GM19023 (cell line): ENCODE measurements around the gene RNU1-3.
A peak's percentile ranks its signal among the peaks of the same experiment; 100 is the strongest.
"Not testable (repeated sequence)": the region's sequence is repeated elsewhere in the genome, so short reads cannot be mapped to it uniquely, and the experiment has no call there.

ENCODE experiments used
- ATAC-seq: cut with Tn5 transposase; IDR thresholded peaks from one replicate; pipeline ENCODE4 v1.9.1; 2021; ENCODE audit warnings: mild to moderate bottlenecking, moderate library complexity; ENCODE audit not compliant: unreplicated experiment

The RNU1-3 gene

DNA sequence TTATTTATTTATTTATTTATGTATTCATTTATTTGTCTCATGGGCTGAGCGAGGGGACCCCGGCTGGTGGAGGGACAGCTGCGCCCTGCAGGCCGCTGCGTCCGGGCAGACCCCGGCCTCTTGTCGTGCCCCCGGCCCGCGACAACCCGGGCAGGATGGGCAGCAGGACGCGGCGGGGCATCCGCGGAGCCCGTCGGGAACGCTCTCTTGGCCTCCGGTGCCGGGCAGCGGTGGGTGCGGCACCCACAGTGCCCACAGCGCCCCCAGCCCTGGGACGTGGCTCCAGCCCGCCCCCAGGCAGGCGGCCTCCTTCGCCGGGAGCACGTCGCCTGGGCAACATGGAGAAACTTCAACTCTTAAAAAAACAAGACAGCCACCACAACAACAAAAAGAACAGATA lies 8.5 kb downstream of the RNU1-3 start:
- not testable (repeated sequence) for ATAC-seq

DNA sequence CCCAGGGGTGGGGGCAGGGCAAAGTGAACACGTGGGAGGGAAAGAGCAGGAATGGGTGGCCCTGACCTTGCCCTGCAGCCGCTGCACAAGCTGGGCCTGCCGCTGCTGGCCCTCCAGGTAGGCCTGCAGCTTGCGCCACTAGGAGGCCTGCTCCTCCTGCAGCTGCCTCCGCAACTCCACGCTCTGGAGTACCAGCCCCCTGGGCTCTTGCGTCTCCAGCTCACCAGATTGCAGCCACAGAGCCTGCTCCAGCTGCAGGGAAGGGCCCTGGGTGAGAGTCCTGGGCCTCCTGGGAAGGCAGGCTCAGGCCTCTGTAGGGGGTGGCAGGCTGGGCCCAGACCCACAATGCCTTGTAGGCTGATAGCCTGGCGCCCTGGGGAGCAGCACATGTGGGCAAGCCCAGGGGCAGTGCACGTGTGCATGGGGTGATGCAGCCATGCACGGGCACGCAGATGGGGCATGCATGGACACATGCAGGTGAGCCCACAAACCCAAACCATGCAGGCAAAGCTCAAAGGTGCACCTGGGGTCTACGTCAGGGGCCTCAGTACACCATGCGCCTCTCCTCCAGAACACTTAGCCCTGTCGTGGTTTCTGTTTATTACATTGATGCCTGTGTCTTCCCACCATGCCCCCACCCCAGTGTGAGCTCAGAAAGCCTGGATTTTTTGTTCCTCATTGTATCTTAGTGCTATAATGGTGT lies 9.6 kb downstream of the RNU1-3 start:
- not testable (repeated sequence) for ATAC-seq

DNA sequence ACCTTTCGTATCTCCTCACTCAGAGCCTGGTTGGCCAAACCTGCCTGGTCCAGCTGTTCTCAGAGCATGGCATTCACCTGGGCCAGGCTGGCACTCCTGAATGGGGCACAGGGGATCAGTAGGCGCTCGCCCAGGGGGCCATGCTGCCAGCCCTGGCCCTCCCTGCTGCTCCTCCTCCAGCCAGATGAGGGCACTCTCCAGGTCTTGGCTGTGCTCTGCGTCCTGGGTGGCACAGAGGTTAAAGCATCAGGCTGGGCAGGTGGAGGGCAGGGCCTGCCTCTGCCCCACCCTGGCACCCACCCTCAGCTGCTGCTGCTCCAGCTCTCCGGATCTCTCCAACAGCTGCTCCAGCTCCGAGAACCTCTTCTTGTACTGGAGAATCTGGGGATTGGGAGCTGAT lies 10.2 kb downstream of the RNU1-3 start:
- not testable (repeated sequence) for ATAC-seq

DNA sequence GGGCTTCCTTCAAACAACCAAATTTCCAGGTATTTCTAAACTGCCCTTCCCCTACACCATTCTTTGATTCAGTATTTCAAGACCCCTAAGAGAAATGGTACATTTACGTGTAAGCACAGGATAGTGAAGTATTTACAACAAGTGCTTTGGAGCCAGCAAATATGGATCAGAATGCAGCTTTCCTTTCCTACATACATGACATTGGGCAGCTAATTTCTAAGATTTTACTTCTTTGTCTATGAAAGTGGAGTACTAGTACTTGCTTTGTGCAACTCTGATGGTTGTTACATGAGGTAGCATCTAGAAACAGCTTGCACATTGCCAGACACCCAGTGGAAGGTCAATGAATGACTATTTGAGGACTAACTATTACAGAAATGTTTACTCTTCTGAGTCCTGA lies 15.2 kb downstream of the RNU1-3 start:
- ATAC-seq: not testable (repeated sequence)

DNA sequence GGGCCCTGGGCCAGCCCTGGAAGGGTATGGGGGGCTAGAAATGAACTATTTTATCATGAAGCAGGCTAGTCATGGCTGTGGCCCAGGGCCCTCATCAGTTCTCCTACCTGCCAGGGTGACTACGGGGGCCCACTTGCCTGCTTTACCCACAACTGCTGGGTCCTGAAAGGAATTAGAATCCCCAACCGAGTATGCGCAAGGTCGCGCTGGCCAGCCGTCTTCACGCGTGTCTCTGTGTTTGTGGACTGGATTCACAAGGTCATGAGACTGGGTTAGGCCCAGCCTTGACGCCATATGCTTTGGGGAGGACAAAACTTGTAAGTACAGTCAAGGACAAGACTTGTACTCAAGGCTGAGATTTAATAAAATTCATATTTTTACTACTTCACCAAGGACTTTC lies 16.8 kb downstream of the RNU1-3 start:
- not testable (repeated sequence) for ATAC-seq

DNA sequence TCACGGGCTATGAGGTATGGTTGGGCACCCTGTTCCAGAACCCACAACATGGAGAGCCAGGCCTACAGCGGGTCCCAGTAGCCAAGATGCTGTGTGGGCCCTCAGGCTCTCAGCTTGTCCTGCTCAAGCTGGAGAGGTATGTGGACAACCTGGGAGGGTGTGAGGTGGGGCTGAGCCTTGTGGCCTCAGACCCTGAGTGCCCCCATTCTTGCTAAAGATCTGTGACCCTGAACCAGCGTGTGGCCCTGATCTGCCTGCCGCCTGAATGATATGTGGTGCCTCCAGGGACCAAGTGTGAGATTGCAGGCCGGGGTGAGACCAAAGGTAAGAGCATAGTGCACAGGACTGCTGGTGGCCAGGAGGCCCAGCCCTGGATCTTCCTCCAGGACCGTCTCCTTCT lies 17.4 kb downstream of the RNU1-3 start:
- not testable (repeated sequence) for ATAC-seq

DNA sequence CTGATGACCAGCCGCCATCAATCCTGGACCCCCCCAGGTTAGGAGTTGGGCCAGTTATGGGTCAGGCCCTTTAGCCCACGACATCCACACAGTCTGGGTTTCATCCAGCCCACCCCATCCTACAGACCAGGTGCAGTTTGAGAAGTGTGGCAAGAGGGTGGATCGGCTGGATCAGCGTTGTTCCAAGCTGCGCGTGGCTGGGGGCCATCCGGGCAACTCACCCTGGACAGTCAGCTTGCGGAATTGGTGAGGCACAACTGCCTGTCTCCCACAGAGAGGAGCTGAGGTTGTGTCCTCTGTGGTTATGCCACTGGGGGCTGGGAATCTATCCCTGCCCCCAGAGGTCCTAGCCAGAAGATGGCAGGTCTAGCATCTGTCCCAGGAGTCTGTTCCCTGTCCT lies 18.0 kb downstream of the RNU1-3 start:
- not testable (repeated sequence) for ATAC-seq

DNA sequence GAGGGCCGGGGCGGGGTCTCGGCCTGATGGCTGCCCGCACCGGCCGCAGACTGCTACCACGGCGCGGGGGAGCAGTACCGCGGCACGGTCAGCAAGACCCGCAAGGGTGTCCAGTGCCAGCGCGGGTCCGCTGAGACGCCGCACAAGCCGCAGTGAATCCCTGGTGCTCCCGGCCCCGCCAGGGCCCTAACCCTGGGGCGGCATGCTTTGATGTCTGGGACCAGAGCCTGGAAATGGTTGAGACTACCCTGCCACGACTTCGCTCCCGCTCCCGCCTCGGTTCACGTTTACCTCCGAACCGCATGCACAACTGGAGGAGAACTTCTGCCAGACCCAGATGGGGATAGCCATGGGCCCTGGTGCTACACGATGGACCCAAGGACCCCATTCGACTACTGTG lies 18.5 kb downstream of the RNU1-3 start:
- ATAC-seq: not testable (repeated sequence)

DNA sequence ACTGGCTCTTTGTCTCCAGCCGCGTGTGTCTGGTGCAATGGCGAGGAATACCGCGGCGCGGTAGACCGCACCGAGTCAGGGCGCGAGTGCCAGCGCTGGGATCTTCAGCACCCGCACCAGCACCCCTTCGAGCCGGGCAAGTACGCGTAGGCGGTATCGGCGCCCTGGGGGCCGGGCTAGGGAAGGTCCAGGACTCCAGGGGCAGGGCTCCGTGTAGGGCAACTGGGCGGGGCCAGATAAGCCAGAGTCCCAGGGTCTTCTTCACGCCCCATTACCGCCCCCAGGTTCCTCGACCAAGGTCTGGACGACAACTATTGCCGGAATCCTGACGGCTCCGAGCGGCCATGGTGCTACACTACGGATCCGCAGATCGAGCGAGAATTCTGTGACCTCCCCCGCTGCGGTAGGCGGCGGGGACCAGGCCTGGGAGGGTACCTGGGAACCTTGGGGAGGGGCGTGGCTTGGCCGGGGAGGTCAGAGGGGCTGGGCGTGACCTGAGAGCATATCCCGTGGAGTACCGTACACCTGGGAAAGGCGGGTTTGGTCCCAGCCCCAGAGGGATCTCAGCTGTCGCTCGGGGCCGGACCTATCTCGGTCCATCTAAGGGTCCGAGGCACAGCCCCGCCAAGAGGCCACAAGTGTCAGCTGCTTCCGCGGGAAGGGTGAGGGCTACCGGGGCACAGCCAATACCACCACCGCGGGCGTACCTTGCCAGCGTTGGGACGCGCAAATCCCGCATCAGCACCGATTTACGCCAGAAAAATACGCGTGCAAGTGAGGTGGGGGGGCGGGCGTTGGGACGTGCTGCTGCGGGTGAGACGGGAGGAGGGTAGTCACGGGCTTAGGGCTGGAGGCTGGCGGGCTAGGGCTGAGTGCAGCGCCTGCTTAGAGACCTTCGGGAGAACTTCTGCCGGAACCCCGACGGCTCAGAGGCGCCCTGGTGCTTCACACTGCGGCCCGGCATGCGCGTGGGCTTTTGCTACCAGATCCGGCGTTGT lies 19.3 kb downstream of the RNU1-3 start:
- not testable (repeated sequence) for ATAC-seq

DNA sequence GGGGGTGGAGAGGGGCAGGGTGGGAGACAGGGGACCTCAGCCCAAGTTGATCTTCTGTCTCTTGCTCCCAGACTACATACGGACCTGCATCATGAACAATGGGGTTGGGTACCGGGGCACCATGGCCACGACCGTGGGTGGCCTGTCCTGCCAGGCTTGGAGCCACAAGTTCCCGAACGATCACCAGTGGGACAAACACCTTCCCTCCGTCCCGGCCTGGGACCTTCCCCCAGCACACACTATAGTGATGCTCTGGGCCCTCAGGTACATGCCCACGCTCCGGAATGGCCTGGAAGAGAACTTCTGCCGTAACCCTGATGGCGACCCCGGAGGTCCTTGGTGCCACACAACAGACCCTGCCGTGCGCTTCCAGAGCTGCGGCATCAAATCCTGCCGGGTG lies 20.0 kb downstream of the RNU1-3 start:
- ATAC-seq: not testable (repeated sequence)

DNA sequence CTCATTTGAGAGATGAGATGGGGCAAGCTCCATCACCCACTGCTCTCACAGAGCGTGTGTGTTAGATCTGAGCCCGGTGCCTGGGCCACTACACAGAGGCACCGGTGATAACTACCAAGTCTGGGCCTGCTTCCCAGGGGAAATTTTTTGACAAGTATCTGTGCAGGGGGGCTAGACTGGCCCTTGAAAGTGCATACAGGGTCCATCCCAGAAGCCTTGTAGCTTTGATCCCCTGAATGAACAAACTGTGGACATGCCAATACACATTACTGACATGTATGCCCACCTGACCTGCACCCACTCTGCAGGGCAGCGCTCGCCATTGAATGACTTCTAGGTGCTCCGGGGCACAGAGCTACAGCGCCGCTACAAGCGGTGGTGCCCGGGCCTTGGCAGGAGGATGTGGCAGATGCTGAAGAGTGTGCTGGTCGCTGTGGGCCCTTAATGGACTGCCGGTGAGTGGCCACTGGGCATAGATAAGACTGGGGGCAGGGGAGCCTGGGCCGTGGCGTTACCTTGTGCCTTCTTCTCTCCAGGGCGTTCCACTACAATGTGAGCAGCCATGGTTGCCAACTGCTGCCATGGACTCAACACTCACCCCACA lies 20.6 kb downstream of the RNU1-3 start:
- not testable (repeated sequence) for ATAC-seq

DNA sequence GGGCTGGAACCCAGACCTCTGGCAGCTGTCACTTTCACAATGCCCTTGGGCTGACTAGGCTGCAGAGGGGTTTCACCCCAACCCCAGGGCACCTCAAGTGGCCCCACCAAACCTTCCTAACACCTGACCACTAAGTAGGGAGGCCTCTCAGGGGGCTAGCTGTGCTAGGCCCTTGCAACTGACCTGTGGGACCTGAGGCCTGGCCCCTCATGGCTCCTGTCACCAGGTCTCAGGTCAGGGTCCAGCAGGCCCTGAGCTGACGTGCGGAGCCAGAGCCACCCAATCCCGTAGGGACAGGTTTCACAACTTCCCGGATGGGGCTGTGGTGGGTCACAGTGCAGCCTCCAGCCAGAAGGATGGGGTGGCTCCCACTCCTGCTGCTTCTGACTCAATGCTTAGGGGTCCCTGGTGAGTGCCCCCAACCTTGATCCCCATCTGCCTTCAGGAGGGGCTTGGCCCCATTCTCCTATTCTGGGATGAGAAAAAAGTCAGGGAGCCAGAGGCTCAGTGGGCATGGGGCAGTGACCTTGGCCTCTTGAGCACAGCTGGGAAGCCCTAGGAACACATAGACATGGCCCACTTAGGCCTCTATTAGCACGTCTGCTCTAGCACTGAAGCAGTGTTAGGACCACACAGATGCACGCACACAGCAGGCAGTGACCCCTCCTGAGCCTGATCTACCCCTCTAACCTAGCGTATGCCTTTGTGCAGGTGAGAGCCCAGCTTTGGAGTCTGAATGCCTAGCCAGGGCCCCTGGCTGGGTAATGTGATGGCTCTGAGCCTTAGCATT lies 21.3 kb downstream of the RNU1-3 start:
- peak; percentile 5 for ATAC-seq

DNA sequence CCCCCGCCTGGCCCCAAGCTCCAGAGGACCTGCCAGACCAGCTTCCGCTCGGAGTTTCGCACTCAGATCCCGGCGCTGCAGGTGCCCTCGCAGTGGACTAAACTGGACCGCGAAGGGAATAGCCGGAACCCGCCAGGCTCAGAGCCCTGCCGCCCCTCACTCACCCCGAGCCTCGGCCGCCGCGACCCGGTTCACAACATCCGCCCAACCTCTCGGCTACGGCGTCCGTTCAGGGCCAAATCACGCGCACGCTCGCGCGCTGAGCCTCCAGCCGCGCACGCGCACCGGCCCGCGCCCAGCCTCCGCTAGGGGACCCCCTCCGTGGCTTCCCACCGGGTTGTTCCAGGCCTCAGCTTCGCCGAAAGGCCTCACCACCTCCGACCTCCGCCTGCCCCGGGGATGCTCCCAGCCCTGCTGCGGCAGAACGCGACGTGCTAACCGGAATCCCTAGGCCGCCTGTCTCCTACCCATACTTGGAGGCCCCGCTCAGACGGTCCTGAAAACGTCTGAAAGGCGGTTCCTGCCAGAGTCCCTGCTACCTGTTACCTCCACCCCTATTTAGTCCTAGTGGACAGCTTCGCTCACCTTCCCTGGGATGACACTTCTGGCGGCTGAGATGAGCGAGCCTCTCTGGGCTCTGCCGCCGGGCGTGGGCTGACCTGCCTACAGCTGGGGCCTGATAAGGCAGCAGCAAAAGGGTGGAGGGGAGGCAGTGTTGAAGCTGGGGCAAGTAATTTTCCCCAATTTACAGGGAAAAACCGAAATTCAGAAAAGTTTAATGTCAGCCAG lies 22.1 kb downstream of the RNU1-3 start:
- peak; percentile 71 for ATAC-seq

DNA sequence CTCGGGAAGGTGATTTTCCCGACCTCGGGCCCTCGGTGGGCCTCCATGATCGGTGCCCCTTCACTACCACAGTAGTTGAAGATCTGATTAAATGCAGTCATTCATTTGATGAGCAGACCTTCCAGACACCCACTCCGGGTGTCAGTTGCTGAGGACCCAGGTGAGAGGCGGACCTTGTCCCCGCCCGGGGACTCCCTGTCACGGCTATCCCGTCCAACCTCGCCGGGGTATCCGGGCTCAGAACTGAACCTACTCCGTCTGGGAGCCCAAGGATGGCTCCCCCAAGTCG lies 22.6 kb downstream of the RNU1-3 start:
- peak; percentile 31 for ATAC-seq

DNA sequence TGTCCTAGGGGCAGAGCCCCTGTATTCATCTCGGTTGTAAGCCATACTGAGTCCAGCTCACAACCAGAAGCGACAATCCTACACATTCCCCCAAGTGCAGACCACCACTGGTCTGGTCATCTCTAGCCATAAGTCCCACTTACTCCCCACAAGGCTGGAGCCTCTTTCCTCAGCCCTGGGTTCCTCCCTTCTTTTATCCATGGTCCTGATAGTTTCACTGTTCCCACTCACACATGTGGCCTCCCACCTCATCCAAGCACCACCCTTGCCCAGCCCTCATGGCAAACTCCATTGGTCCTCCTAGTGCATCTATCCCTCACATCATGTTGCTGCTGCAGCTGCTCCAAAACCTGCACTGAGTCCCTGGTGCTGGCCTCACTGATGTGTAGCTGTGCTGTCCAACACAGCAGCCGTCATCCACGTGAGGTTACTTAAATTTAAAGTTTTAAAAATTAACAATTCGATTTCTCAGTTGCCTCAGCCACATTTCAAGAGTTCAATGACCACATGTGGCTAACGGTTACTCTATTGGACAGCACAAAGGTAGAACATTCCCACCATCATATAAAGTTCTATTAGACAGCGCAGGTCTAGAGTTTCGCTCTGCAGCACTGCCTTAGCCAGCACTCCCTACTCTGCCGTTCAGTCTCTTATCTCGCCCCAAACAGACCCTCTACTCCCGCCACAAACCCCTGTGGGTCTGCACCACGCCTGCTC lies 23.1 kb downstream of the RNU1-3 start:
- peak; percentile 5 for ATAC-seq

DNA sequence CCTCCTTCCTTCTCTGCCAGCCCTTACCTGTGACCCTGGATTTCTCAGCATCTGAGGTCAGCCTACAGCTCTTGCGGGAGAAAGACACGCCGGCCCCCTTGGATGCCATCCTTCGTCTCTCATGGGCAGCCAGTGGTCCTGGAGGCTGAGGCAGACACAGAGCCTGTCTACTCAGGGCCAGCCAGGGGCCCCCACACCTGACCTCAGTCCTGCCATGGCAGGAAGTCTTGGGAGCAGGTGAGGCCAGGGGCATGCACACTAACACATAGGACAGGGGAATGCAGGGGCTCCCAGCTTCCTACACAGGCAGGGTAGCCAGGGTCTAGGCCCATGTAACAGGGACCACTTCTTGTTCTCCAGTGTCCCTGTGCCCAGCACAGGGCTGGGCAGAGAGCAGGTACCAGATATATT lies 23.7 kb downstream of the RNU1-3 start:
- ATAC-seq: not testable (repeated sequence)

DNA sequence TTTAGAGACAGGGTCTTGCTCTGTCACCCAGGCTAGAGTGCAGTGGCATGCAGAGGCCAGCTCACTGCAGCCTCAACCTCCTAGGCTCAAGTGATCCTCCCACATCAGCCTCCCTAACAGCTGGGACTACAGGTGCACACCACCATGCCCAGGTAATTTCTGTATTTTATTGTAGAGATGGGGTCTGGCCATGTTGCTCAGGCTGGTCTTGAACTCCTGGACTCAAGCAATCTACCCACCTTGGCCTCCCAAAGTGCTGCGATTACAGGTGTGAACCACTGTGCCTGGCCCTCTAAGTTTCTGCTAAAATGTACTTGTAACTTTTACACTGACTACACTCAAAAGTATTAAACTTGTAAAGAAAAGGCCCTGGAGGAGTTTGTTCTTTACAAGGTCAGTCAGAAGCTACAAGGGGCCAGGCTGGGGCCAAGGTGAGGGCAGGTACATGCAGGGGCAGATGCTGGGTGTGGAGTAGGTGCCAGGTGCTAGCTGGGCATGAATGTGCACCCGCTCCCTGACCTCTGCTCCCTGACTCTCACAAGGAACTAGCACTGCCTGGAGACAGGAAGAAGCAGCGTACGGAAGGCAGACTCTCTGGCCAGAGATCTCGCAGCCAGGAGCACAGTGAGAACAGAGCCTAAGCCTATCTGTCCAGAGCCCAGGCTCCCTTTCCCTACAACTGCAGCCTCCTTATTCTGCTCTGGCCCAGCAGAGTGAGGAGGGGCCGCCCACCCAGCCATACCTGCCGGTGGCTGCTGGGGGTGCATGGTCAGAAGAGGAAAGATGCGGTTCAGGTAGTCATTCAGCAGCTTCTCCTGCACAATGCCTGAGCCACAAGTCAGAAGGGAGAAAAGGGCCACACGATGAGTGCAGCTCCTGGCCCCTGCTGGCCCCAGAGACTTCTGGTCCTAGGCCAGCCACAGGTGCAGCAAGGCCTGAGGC lies 24.5 kb downstream of the RNU1-3 start:
- ATAC-seq: not testable (repeated sequence)
